ENCODE results near the gene FRG2C. TPM values are rescaled to one million over a fixed set of nuclear protein-coding genes. Genes with fewer than 3 reads are reported as not detected.
A peak's percentile ranks its signal among the peaks of the same experiment; 100 is the strongest.
"Not testable (repeated sequence)": the region's sequence is repeated elsewhere in the genome, so short reads cannot be mapped to it uniquely, and the experiment has no call there.

FRG2C gene
- not detected in 2 replicates for total RNA-seq (2014; rRNA removed; shearing (Covaris generic))

DNA sequence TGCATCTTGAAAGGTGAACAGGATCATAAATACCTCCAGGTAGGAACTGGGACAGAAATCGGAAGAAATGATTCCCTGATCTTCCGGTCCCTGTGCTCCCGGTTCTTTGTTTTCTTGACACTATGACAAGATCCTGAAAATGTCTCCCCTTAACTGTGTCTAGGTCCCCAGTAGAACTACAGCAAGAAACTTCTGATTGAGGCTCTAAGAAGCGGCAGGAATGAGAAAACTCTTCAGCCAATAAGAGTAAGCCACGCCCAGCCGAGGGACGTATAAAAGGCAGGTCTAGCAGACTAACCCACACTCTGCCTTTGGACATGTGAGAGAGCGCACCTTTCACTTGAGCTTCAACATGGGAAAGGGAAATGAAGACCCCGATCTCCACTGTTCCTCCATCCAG is at the start of gene FRG2C:
Gene FRG2C, plus strand, starts transcription at position 301 of the 400 bp plus-strand sequence. Its CDS starts 52 bp downstream, at position 353.
- not testable (repeated sequence) for DNase-seq (ENCODE audit: low spot score)

DNA sequence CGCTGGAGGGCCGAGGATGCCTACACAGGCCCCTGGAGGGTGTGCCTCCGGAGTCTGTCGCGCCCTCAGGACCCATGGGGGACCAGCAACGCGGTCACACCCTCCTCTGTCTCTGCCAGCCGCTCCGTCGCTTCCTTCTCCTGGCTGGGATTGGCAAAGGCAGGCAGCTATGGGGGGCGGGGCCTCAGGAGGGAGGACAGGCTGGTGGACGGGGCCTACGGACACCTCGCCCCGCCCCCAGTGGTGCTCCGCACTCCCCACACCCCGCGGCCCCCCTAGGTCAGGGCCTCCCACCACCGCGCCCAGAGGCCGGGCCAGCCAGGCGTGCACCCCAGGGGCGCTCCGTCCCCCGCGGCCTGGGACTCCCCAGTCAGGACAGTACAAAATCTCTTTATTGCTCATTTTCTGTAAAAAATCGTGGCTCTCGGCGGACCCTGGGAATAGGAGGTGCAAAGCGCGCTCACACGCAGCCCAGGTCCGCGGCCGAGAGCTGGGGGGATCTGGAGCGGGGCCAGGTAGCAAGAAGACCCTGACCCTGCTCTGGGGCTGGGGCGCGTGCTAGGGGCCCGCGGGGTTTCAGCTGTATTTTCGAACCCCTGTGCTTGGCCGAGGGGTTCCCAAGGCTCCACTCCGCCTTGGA is 45.3 kb upstream of the FRG2C start:
- not testable (repeated sequence) for DNase-seq (ENCODE audit: low spot score)

DNA sequence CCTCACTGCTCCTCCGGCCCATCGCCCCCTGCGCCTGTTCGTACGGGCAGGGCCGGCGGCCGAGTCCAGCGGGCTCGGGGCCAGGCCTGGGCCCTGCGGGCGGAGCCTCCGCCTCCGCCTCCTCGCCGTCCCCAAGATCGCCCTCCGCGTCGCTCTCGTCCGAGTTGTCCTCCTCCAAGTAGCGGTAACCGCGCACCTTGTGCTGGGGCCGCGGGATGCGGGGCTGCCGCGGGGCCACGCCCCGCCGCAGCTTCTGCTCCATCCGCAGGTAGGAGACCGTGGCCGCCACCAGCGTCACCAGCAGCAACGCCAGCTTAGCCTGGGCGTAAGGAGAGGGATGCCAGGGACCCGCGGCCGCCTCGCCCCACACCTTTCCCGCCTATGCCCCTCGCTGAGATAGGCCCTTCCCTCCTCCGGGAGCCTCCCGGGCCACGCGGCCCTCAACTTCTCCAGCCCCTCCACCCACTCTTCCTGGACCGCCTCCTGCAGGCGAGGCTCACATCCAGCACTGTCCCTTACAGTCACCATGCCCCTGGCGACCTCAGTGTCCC is 44.6 kb upstream of the FRG2C start:
- not testable (repeated sequence) for DNase-seq (ENCODE audit: low spot score)

DNA sequence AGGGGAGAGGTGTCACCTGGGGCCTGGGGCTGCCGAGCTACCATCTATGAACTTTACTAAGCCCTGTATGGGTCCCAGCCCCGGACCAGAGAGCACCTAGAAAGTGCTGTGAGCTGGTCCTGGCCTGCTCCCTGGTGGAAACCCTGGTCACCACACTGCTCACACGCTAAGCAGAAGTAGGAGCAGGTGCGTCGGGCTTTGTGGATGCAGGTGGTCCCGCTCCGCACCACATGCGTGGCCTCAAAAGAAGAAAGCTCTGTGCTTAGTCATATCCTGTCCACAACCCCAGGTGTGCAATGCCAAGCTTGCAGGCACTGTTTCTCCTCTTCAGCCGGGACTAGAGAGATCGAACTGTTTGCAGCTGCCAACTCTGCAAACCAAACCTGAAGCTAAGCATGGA is 42.4 kb upstream of the FRG2C start:
- DNase-seq (ENCODE audit: low spot score), result not testable (repeated sequence)

DNA sequence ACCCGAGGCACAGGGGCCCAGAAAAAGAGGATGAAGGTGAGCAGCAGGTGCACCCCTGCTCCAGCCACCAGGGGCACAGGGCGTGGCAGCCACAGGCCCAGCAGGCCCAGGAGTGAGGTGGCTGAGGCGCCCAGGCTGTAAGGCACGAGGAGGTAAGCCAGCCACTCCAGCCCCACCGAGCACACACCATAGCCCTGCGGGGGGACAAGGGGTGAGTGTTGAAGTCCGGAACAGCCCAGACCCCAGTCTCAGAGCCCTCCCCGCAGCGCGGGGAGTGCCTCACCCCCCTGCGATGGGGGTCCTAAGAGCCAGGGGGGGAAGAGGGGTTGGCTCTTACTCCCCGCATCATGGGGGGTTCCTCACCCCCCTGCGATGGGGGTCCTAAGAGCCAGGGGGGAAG is 40.5 kb upstream of the FRG2C start:
- not testable (repeated sequence) for DNase-seq (ENCODE audit: low spot score)

DNA sequence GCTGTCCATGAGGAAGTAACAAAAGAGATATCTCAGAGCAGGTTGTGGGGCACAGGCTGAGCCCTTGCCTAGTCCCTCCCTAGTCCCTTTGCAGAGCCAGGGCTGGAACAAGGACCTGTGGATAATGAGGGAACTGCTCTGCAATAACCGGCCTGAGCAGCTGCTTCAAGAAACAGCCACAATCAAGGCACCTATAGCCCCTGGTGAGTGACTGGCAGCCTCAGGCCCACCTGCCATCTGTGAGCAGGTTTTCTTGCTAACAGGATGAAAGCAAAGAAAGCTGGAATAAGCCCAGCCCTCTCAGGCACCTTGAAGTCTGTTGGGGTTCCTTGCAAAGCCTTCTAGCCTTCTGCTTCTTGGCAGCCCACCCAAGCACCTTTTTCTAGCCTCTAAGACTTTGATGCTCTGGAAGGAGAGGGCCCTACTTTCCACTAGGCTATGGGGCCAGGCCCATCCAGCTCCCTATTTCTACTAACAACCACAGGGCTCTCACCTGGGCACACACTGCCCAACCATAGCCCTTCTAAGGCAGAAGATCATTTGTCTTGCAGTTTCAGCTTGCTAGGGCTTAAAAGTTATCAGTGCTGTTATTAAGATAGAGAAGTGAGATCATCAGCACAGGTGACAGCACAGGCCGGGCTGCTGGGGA is 33.1 kb upstream of the FRG2C start:
- not testable (repeated sequence) for DNase-seq (ENCODE audit: low spot score)

DNA sequence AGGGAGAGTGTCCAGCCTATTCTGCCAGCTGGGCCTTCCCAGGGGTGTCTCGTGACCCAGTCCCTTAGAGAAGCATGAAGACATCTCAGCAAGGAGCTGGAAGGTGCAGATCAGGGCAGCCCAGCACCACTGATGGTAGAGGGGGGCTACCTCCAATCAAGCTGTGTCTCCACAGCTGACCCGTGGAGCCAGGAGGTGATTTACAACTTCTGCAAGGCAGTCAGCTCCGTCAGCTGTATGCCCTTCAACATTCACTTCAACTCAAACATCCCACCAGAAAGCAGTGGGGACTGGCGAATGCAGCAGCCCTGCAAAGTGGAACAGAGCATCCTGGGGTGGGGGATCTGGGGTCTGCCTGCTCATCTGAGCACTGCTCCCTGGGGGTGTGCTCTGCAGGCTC is 32.6 kb upstream of the FRG2C start:
- DNase-seq (ENCODE audit: low spot score), result no peak

DNA sequence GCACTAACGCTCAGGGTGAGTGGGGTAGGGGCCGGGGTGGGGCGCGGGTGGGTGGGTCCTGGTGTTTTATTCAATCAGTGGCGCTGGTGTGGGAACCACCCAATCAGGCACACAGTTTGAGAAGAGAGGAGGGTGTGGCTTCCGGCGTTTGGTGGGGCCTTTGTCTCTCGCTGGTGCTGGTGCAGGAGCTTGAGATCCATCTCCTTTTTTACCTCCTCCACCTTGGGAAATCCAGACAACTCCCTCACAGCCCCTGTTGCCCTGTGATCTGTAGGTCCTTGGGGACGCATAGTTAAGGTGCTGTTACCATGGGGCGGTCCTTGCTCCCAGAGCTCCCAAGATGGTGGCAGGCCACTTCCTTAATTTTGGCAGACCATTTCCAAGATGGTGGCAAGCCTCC is 25.2 kb upstream of the FRG2C start:
- DNase-seq (ENCODE audit: low spot score), result not testable (repeated sequence)

DNA sequence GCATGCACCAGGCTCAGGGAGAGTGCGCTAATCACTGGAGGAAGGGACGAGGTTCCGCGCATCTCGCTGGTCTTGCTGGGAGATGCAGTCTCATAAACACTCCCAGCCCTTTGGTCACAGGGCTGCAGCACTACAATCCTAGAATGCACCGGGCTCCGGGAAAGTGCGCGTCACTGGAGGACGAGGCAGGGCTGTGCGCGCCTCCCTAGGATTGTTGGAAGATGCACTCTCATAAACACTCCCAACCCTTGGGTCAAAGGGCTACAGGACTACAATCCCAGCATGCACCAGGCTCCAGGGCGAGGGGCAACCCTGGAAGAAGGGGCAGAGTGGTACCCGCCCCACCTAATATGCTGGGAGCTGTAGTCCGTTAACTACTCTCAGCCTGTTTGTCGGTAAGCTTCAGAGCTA is 23.0 kb upstream of the FRG2C start:
- peak; percentile 1 for DNase-seq (ENCODE audit: low spot score)

DNA sequence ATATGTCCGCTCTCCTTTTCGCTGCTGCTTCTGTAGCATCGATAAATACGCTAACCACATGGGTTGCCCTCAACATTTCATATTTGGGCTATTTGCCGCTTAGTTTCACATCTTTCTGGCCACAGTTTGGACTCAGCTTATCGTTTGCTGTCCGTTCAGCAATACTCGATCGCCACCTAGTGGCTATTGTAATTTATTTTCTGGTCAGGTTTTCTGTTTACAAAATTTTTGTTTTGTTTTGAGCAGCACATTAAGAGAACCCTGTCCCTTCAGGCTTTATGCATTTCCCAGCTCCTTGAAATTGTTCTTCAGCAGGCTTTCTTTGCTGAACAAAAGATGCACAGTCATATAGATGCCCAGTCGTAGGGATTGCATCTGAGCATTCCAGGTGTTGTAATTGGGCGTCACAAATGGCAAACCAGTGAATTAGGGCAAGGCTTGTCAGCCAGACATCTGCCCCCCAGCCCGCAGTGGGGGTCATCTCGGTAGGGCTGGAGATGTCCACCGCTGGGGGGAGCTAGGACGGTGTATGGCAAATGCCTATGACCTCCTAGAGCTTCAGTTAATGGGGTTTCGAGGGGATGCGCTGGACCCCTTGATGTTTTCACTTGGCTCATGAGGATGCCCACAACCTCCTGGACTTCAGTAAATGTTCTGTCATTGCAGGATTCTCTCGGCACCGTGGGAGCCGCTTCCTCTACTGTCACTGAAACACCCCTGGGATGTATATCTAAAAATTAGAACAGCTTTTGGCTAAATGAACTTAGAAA is 20.9 kb upstream of the FRG2C start:
- DNase-seq (ENCODE audit: low spot score), result peak; percentile 23

DNA sequence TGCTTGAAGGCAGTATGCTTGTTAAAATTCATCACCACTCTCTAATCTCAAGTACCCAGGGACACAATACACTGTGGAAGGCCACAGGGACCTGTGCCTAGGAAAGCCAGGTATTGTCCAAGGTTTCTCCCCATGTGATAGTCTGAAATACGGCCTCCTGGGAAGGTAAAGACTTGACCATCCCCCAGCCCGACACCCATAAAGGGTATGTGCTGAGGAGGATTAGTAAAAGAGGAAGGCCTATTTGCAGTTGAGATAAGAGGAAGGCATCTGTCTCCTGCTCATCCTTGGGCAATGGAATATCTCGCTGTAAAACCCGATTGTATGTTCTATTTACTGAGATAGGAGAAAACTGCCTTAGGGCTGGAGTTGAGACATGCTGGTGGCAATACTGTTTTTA is 18.6 kb upstream of the FRG2C start:
- DNase-seq (ENCODE audit: low spot score), result not testable (repeated sequence)

DNA sequence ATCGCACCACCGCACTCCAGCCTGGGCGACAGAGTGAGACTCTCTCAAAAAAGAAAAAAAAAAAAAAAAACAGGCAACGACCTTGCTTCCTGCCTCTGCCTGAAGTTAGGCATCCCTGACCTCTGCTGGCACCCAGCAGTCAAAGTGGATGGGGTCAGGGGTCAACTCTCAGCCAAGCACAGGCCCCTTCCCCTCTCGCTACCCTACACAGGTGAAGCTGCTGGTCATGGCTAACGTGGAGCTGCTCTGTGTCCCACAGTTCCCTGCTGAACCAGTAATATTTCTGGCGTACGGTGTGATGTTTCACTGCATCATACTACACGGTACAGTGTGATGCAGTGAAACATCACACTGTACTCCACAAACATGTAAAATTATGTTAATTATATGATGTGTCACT is 13.9 kb upstream of the FRG2C start:
- DNase-seq (ENCODE audit: low spot score), result no peak

DNA sequence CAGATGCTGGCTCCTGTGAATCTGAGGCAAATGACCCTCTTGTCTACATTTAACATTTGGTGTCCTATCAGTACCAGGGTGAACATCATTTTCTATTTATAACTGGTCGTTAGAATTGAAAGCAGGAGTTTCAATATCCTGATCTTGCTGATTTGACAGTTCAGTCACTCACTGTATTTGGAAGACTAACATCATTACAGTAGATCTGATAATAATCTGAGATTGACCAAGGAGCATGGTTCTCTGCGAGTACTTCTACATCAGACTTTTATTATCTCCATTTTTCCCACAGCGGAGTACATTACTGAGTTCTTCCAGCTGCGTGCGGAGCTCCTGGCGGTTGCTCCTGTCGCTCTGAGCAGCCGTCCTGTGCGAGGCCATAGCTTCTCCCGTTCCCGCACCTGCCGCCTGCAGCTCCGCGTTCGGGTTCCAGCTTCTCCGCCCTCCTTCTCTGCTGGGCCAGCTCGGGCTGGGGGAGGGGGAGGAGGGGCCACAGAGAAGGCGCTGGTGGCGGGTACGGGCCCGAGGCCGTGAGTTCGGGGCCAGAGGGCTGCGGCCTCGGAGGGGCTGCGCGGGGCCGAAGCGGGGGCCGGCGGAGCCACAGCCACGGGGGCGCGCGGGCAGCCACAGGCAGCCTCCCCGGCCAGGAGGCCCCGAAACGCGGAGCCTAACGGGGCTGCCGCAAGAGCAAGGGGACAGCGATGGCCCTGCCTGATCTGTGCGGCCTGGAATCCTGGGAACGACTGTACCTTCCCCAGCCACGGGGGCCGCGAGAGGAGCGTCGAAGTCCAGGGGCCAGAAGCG is 8.8 kb upstream of the FRG2C start:
- DNase-seq (ENCODE audit: low spot score), result not testable (repeated sequence)

DNA sequence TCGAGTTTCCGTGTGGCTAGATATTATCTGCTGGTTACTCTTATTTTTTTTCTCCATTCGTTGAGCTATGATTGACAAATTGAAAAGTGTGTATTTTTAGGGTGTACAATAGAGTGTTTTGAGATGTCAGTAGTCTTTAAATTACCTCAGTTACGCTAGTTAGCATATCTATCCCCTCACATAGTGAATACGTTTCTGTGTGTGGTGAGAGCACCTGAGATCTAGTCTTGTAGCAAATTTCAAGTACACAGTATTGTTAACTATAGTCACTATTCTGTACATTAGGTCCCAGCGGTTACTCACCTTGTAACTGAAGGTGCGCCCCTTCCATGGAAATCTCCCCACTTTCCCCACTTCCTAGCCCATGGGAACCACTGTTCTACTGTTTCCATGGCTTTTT is 8.2 kb upstream of the FRG2C start:
- not testable (repeated sequence) for DNase-seq (ENCODE audit: low spot score)

DNA sequence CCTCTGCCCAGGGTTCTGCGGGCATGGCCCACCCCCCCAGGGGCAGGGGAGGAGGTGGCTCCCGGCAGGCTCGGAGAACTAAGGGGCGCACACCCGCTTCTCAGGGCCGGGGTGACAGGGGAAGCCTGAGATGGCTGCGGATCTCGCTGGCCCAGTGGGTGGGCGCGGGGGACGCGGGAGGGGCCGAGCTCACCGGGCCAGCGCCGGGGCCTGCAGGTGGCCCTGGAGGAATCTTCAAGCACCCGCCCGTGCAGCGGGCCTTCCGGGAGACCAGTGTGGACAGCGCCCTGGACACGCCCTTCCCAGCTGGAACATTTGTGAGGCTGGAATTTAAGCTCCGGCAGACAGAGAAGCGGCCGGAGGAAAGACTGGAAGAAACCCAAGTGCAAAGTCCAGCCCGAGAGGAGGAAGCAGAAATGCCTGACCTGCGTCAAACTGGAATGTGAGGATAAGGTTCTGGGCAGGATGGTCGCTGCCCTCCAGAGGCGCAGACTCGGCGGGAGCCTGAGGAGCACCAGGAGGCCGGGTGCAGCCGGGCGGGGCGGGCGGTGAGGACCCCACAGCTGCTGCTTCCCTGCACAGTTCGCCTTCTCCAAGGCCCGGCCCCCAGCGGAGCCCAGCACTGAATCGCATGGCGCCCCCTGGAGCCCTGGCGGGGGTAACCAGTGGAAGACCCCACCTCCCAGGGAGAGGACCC is 5.6 kb upstream of the FRG2C start:
- DNase-seq (ENCODE audit: low spot score), result not testable (repeated sequence)

DNA sequence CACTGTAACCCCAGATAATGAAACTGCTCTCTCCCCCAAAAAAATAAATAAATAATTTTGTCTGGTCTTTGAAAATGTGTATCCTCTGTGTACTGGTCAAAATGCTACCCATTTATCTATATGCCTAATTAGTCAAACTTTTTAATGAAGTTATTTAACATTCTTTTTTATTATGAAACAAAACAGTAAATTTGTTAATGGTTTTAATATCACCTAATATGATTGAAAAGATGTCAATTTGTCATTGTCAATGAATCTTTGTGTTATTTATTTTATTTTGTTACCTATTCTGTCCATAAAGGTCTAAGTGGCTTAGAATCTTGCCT is 5.1 kb upstream of the FRG2C start:
- not testable (repeated sequence) for DNase-seq (ENCODE audit: low spot score)

DNA sequence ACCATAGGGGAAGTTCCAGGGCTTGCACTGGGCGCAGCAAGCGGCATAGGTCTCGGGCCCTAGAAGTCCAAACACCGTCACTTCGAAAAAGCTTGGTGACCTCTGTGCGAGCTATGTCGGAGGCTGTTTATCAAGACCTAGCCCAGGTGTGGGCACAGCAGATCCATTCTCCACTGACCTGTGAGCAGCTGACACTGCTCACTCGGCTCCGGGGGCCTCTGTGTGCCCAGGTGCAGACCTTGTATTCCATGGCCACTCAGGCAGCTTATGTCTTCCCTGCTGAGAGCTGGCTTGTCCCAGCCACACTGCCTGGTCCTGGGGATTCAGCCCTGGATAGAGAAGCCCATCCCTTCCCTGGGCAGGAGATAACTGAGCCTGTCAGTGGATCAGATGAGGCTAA is 1.5 kb downstream of the FRG2C start:
- DNase-seq (ENCODE audit: low spot score), result not testable (repeated sequence)

DNA sequence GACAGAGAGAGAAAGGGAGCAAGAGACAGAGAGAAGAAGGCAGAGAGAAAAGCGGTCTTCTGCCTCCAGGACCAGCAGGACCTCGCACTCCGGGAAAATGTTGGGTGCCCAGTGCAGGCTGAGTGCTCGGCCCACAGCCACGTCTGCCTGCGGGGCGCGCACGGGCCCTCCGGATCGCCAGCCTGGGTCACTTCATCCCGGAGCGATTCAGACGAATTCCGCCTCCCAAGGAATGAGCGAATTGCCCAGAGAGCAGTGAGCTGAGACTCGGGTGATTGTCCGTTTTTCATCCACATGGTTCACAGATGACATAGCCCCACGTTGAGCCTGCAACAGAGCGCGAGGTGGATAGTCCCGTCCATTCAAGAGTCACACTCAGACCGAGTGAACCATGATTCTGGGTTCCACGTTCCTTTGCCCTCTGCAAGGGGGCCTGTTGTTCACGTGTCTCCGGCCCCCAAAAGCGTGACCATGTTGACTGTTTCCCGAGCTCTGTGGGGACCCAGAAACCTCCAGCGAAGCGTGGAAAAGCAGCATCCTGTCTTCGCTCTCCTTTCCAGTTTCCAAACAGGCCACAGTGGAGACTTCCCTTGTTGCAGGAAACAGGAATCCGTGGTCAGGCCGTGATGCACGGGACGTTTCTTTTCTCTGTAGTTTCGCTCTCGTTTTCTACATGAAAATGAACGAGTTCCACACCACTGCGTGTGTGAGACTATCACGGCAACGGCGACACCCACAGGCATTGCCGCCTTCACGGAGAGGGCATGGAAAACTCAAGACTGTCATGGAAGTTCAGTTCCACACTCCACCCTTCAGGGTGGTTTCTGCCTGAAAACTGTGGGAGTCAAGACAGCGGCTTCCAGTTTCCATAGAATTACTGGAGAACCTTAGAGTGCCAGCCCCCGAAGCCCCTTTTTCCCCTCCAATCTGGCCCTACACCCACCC is 3.9 kb downstream of the FRG2C start:
- not testable (repeated sequence) for DNase-seq (ENCODE audit: low spot score)

DNA sequence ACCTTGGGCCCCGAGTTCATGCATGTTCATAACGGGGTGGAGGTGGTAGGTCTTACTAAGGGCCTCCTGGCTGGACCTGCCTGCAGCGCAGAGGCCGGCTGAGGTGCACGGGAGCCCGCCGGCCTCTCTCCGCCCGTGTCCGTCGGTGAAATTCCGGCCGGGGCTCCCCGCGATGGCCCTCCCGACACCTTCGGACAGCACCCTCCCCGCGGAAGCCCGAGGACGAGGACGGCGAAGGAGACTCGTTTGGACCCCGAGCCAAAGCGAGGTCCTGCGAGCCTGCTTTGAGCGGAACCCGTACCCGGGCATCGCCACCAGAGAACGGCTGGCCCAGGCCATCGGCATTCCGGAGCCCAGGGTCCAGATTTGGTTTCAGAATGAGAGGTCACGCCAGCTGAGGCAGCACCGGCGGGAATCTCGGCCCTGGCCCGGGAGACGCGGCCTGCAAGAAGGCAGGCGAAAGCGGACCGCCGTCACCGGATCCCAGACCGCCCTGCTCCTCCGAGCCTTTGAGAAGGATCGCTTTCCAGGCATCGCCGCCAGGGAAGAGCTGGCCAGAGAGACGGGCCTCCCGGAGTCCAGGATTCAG is 4.7 kb downstream of the FRG2C start:
- not testable (repeated sequence) for DNase-seq (ENCODE audit: low spot score)
